Smooth muscle cell (in vitro differentiated cells): ENCODE data around the gene OLFML2A. TPM values are rescaled to one million over a fixed set of nuclear protein-coding genes. Genes with fewer than 3 reads are reported as not detected.

Experiments
- DNase-seq: peaks from one replicate; lab custom pipeline; 2025; ENCODE audit not compliant: unreplicated experiment; lab: John Stamatoyannopoulos, UW
- H2AFZ ChIP-seq: fragments of 200-600 bp; sonication (generic); 2 replicates; pipeline ENCODE4 v1.6.0; 2016; ENCODE audit warnings: antibody characterized with exemption, low read depth, mild to moderate bottlenecking
- H3F3A ChIP-seq: fragments of 200-600 bp; sonication (generic); 2 replicates; pipeline ENCODE4 v1.6.0; 2017; ENCODE audit warnings: antibody characterized with exemption, low read depth
- H3K27ac ChIP-seq: fragments of 200-600 bp; sonication (generic); 2 replicates; pipeline ENCODE4 v1.5.1; 2016; ENCODE audit warnings: low read depth, mild to moderate bottlenecking
- H3K27me3 ChIP-seq: fragments of 200-600 bp; sonication (generic); 2 replicates; pipeline ENCODE4 v1.6.1; 2016; ENCODE audit warnings: low read depth, mild to moderate bottlenecking
- H3K36me3 ChIP-seq: fragments of 200-600 bp; sonication (generic); 2 replicates; pipeline ENCODE4 v1.5.1; 2016; ENCODE audit warnings: low read depth
- H3K4me1 ChIP-seq: fragments of 200-600 bp; sonication (generic); 2 replicates; pipeline ENCODE4 v1.5.1; 2016; ENCODE audit warnings: low read depth
- H3K4me2 ChIP-seq: fragments of 200-600 bp; sonication (generic); 2 replicates; pipeline ENCODE4 v1.6.0; 2016; ENCODE audit warnings: mild to moderate bottlenecking
- H3K4me3 ChIP-seq: fragments of 200-600 bp; sonication (generic); 2 replicates; pipeline ENCODE4 v1.5.1; 2016; ENCODE audit warnings: mild to moderate bottlenecking
- H3K79me2 ChIP-seq: fragments of 200-600 bp; sonication (generic); 2 replicates; pipeline ENCODE4 v1.6.0; 2016; ENCODE audit warnings: low read depth, mild to moderate bottlenecking
- H3K9ac ChIP-seq: fragments of 200-600 bp; sonication (generic); 2 replicates; pipeline ENCODE4 v1.6.0; 2016; ENCODE audit warnings: low read depth
- H3K9me3 ChIP-seq: fragments of 200-600 bp; sonication (generic); replicated peaks from 2 replicates; pipeline ENCODE4 v1.5.1; 2016; ENCODE audit warnings: low read depth
- H4K20me1 ChIP-seq: fragments of 200-600 bp; sonication (generic); 2 replicates; pipeline ENCODE4 v1.6.0; 2016; ENCODE audit warnings: low read depth
- WGBS: methylation state at CpG from one replicate; pipeline ENCODE4 v1.1.7; 2016; ENCODE audit warnings: low lambda C conversion rate; 5-methylcytosine and 5-hydroxymethylcytosine counted together
- polyA plus RNA-seq: library from polyadenylated mRNA; unstranded; fragments of >200 nt; fragmentation: Nextera tagmentation; extraction: Ambion mirVana; gene quantifications from 2 replicates; pipeline ENCODE4 v1.2.1, GENCODE V29; 2016
- total RNA-seq: library from RNA; depleted of rRNA; stranded (reverse); fragments of >200 nt; gene quantifications from 2 replicates; pipeline ENCODE4 v1.2.3, GENCODE V29; 2014
- TF ChIP-seq, protein P1 (sequence below): fragments of 200-600 bp; sonication (generic); IDR thresholded peaks from 2 replicates; pipeline ENCODE4 v1.5.1; 2017; ENCODE audit warnings: borderline replicate concordance, mild to moderate bottlenecking, antibody characterized with exemption; ENCODE audit not compliant: insufficient read depth, poor library complexity, severe bottlenecking

The OLFML2A gene
- total and polyA plus RNA-seq, 2 experiments from 2014 or later: 3.5 to 17.0 TPM

GRCh38 chr9:124795881-124796431 is 19.0 kb downstream of the OLFML2A start:
- peak overlapping the region; percentile 17 for H3K27ac ChIP-seq
- H3K4me2 ChIP-seq: no peak overlapping the region
- H3K4me1 ChIP-seq: no peaks in the 10 kb centered on the region
- H3K9me3 ChIP-seq: no peaks in the 10 kb centered on the region
- no peaks in the 10 kb centered on the region for H3K36me3 ChIP-seq
- no peaks in the 10 kb centered on the region for H3K27me3 ChIP-seq
- no peaks in the 10 kb centered on the region for H3K79me2 ChIP-seq
- TF ChIP-seq, protein P1, sequence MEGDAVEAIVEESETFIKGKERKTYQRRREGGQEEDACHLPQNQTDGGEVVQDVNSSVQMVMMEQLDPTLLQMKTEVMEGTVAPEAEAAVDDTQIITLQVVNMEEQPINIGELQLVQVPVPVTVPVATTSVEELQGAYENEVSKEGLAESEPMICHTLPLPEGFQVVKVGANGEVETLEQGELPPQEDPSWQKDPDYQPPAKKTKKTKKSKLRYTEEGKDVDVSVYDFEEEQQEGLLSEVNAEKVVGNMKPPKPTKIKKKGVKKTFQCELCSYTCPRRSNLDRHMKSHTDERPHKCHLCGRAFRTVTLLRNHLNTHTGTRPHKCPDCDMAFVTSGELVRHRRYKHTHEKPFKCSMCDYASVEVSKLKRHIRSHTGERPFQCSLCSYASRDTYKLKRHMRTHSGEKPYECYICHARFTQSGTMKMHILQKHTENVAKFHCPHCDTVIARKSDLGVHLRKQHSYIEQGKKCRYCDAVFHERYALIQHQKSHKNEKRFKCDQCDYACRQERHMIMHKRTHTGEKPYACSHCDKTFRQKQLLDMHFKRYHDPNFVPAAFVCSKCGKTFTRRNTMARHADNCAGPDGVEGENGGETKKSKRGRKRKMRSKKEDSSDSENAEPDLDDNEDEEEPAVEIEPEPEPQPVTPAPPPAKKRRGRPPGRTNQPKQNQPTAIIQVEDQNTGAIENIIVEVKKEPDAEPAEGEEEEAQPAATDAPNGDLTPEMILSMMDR: no peak
- H3K4me3 ChIP-seq: no peak overlapping the region
- H3F3A ChIP-seq: no peaks in the 10 kb centered on the region
- no peaks in the 10 kb centered on the region for H4K20me1 ChIP-seq
- no peak for DNase-seq
- no peak overlapping the region for H3K9ac ChIP-seq
- 83% methylated on average over 9 of the region's 9 CpGs for WGBS
- H2AFZ ChIP-seq: no peak overlapping the region

GRCh38 chr9:124797343-124798103 is 20.6 kb downstream of the OLFML2A start:
- H3F3A ChIP-seq: no peaks in the 10 kb centered on the region
- no peaks in the 10 kb centered on the region for H3K4me1 ChIP-seq
- H2AFZ ChIP-seq: no peak overlapping the region
- no peaks in the 10 kb centered on the region for H3K27me3 ChIP-seq
- no peak for DNase-seq
- WGBS: 88% methylated on average over 10 of the region's 10 CpGs
- H3K36me3 ChIP-seq: no peaks in the 10 kb centered on the region
- H3K79me2 ChIP-seq: no peaks in the 10 kb centered on the region
- no peaks in the 10 kb centered on the region for H4K20me1 ChIP-seq
- no peak overlapping the region for H3K27ac ChIP-seq
- no peaks in the 10 kb centered on the region for H3K9me3 ChIP-seq
- no peak overlapping the region for H3K4me2 ChIP-seq
- H3K9ac ChIP-seq: no peak overlapping the region
- TF ChIP-seq, protein P1: no peak
- H3K4me3 ChIP-seq: no peak overlapping the region

DNA sequence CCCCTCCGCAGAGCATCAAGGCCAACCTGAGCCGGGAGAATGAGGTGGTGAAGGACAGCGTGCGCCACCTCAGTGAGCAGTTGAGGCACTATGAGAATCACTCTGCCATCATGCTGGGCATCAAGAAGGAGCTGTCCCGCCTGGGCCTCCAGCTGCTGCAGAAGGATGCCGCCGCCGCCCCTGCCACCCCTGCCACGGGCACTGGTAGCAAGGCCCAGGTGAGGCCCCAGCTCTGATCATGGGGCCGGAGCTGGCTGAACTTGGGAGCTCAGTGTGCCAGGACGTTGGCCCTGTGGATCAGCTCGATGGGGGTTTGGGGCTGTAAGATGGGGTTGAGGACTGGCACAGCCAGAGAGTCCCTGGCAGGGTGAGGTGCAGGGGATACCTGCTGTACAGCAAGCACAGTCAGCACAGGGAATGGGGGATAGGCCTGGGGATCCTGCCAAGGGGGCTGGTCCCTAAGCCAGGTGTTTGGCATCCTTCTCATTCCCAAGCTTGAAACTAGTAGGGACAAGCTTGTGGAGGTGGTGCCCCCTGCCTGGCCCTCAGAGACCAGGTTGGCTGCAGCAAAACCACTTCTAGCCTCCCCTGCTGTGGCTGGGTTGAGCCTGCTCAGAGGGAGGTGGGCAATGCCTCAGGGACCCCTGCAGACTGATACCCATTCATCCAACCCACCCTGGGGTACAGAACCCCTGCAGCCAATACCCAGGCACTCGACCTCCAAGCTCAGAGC is 22.5 kb downstream of the OLFML2A start:
- TF ChIP-seq, protein P1: no peak
- Histone ChIP-seq H3K9ac (no peak overlapping the region), H3K27ac (no peak overlapping the region), H3K9me3 (no peaks in the 10 kb centered on the region), H2AFZ (no peak overlapping the region), H3K79me2 (no peaks in the 10 kb centered on the region), H3K4me1 (no peaks in the 10 kb centered on the region), H3F3A (no peaks in the 10 kb centered on the region), H3K4me2 (no peak overlapping the region), H3K27me3 (no peaks in the 10 kb centered on the region), H3K36me3 (no peaks in the 10 kb centered on the region), H4K20me1 (no peaks in the 10 kb centered on the region), H3K4me3 (no peak overlapping the region)
- DNase-seq: no peak
- WGBS: 90% methylated on average over 13 of the region's 13 CpGs
